Astrocyte of the cerebellum (primary cell): Measurements from ENCODE around the gene GRIK1.
A peak's percentile ranks its signal among the peaks of the same experiment; 100 is the strongest.

Experiments
- DNase-seq: peaks from one replicate; pipeline ENCODE4 v3.0.0-alpha.2; 2011; ENCODE audit warnings: low read depth
- H3K4me3 ChIP-seq: 2 replicates; pipeline ENCODE4 v1.5.1; 2011; ENCODE audit warnings: mild to moderate bottlenecking, low read depth, low read length, moderate library complexity
- CTCF ChIP-seq: IDR thresholded peaks from 2 replicates; pipeline ENCODE4 v1.5.1; 2012; ENCODE audit warnings: low read length, low read depth, moderate library complexity, mild to moderate bottlenecking; ENCODE audit errors: missing control alignments
- in situ Hi-C: cut with HindIII; loops from 2 replicates; pipeline ENCODE4 v1.10.0; 2017; ENCODE audit warnings: low sequenced_read_pairs

Gene GRIK1

GRCh38 chr21:29523646-29524045 is 416.1 kb downstream of the GRIK1 start:
- no peak for DNase-seq
- H3K4me3 ChIP-seq = no peak overlapping the region
- in situ Hi-C loops = no loop called here
- no peak for TF ChIP-seq CTCF

GRCh38 chr21:29521872-29522271 is 417.9 kb downstream of the GRIK1 start:
- no peak for TF ChIP-seq CTCF
- DNase-seq = no peak
- no peak overlapping the region for H3K4me3 ChIP-seq
- in situ Hi-C loops = no loop called here

GRCh38 chr21:29520171-29520570 is 419.6 kb downstream of the GRIK1 start:
- TF ChIP-seq CTCF = no peak
- no peak for DNase-seq
- in situ Hi-C loops = no loop called here
- H3K4me3 ChIP-seq = no peak overlapping the region

GRCh38 chr21:29514652-29515247 is 425.0 kb downstream of the GRIK1 start:
- DNase-seq = no peak
- in situ Hi-C loops = no loop called here
- no peak for TF ChIP-seq CTCF
- H3K4me3 ChIP-seq = no peak overlapping the region

GRCh38 chr21:29513535-29513934 is 426.3 kb downstream of the GRIK1 start:
- DNase-seq = no peak
- in situ Hi-C loops = no loop called here

GRCh38 chr21:29511096-29511495 is 428.7 kb downstream of the GRIK1 start:
- peak; percentile 45 for DNase-seq
- H3K4me3 ChIP-seq = no peak overlapping the region
- in situ Hi-C loops = no loop called here
- TF ChIP-seq CTCF = no peak

More at GRCh38 chr21:29513535-29513934, 426.3 kb downstream of the GRIK1 start:
- no peak for TF ChIP-seq CTCF
- H3K4me3 ChIP-seq = no peak overlapping the region
